CD4-positive, alpha-beta T cell (primary cell): ENCODE data around the gene SAP30L. TPM values are rescaled to one million over a fixed set of nuclear protein-coding genes. Genes with fewer than 3 reads are reported as not detected.
A peak's percentile ranks its signal among the peaks of the same experiment; 100 is the strongest.

Source experiments
- ATAC-seq: fragments of 200-7000 bp; cut with Tn5 transposase; one replicate; pipeline ENCODE4 v1.10.0; 2022; ENCODE audit warnings: mild to moderate bottlenecking; ENCODE audit not compliant: poor library complexity
- CTCF ChIA-PET: fragments of 350-600 bp; sonication (Branson Sonifier 250); formaldehyde crosslinking; loops from one replicate; lab custom pipeline; 2021; ENCODE audit warnings: antibody characterized with exemption, inconsistent platforms; lab: Charles Lee
- POLR2A ChIA-PET: fragments of 350-600 bp; sonication (Branson Sonifier 250); formaldehyde crosslinking; loops from one replicate; lab custom pipeline; 2021; ENCODE audit warnings: antibody characterized with exemption, inconsistent platforms; lab: Charles Lee
- DNase-seq, 14 experiments: peaks; one replicate each; pipeline ENCODE4 v3.0.0-alpha.2; 2013 to 2020; ENCODE audit warnings: mixed read lengths in 2 of 14
- H3K27ac ChIP-seq, 2 donors: one replicate each; pipeline versions ENCODE4 v1.5.1 to v1.7.0; 2013; ENCODE audit warnings: low read length in 2 of 2, low read depth in 1 of 2, mild to moderate bottlenecking in 1 of 2
- H3K27me3 ChIP-seq, 2 experiments: 1 replicate in 1 of 2; 2 replicates in 1 of 2; pipeline versions ENCODE4 v1.6.1 to v1.7.0; 2013; ENCODE audit warnings: low read length in 2 of 2, control low read depth in 1 of 2, mild to moderate bottlenecking in 1 of 2, moderate library complexity in 1 of 2; ENCODE audit not compliant: insufficient read depth in 2 of 2, control insufficient read depth in 1 of 2
- H3K36me3 ChIP-seq: one replicate; pipeline ENCODE4 v1.6.1; 2013; ENCODE audit warnings: low read length, control low read depth; ENCODE audit not compliant: insufficient read depth
- H3K4me1 ChIP-seq: one replicate; pipeline ENCODE4 v1.6.1; 2013; ENCODE audit warnings: low read length, control low read depth; ENCODE audit not compliant: insufficient read depth
- H3K4me3 ChIP-seq: one replicate; pipeline ENCODE4 v1.5.1; 2013; ENCODE audit warnings: mild to moderate bottlenecking, low read length, moderate library complexity
- H3K9me3 ChIP-seq, 2 experiments: 1 replicate in 1 of 2; 2 replicates in 1 of 2; pipeline versions ENCODE4 v1.6.1 to v1.7.0; 2013; ENCODE audit warnings: low read length in 2 of 2, mild to moderate bottlenecking in 2 of 2, control low read depth in 1 of 2, moderate library complexity in 1 of 2; ENCODE audit not compliant: control insufficient read depth in 1 of 2, insufficient read depth in 1 of 2
- H3K27ac Mint-ChIP-seq: one replicate; pipeline ENCODE4 v1.8.0; 2020; ENCODE audit warnings: mixed read lengths
- H3K27me3 Mint-ChIP-seq: one replicate; pipeline ENCODE4 v1.8.0; 2021; ENCODE audit warnings: mixed read lengths
- H3K36me3 Mint-ChIP-seq: one replicate; pipeline ENCODE4 v1.8.0; 2021; ENCODE audit warnings: low read depth, mixed read lengths
- H3K4me1 Mint-ChIP-seq: one replicate; pipeline ENCODE4 v1.8.0; 2021; ENCODE audit warnings: low read depth, mixed read lengths
- H3K4me3 Mint-ChIP-seq: one replicate; pipeline ENCODE4 v1.8.0; 2020; ENCODE audit warnings: mild to moderate bottlenecking, mixed read lengths
- H3K9me3 Mint-ChIP-seq: one replicate; pipeline ENCODE4 v1.8.0; 2020; ENCODE audit warnings: mixed read lengths
- CTCF ChIP-seq: fragments of 200-600 bp; IDR thresholded peaks from one replicate; pipeline ENCODE4 v1.8.0; 2022; ENCODE audit warnings: antibody characterized with exemption, mild to moderate bottlenecking
- intact Hi-C, 2 experiments: fragments of 100-400 bp; cut with DNase I in 1 of 2; cut with micrococcal nuclease in 1 of 2; formaldehyde crosslinking; loops; one replicate each; pipeline versions ENCODE4 v1.15.1 to v1.9.0; 2023 to 2025; cut with DNase I, micrococcal nuclease
- total RNA-seq, 174 experiments: library from RNA in 2 of 174; stranded (reverse) in 2 of 174; gene quantifications; one replicate each; pipeline ENCODE4 v1.2.3 and lab custom pipeline; 2021 to 2026

The SAP30L gene
- total RNA-seq, 2 experiments from 2014 or later = 32.2 to 33.6 TPM

- H3K4me3 Mint-ChIP-seq = no peak overlapping the region
- no peaks in the 10 kb centered on the region for H3K4me1 Mint-ChIP-seq
- no peaks in the 10 kb centered on the region for H3K9me3 ChIP-seq
- H3K36me3 ChIP-seq = peaks cover 39% of the 10 kb centered on the region
- ATAC-seq (no peak), DNase-seq (no peak)
- peaks cover 2% of the 10 kb centered on the region for H3K9me3 Mint-ChIP-seq
- intact Hi-C loops = no loop called here
- H3K27ac ChIP-seq = no peak overlapping the region
- POLR2A ChIA-PET = no interaction called here
- H3K27me3 Mint-ChIP-seq = no peaks in the 10 kb centered on the region
- H3K27ac Mint-ChIP-seq = no peak overlapping the region
- H3K4me3 ChIP-seq = no peak overlapping the region
- no peaks in the 10 kb centered on the region for H3K4me1 ChIP-seq
- CTCF ChIA-PET = no interaction called here
- TF ChIP-seq CTCF = no peak
- peaks cover 54% of the 10 kb centered on the region for H3K36me3 Mint-ChIP-seq
- H3K27me3 ChIP-seq = no peaks in the 10 kb centered on the region
Observed at GRCh38 chr5:154419236-154419635, 26.6 kb upstream of the SAP30L start.

GRCh38 chr5:154421868-154422267, 23.9 kb upstream of the SAP30L start:
- Mint-ChIP-seq H3K27ac (no peak overlapping the region), H3K36me3 (peaks cover 47% of the 10 kb centered on the region), H3K4me1 (no peaks in the 10 kb centered on the region), H3K27me3 (no peaks in the 10 kb centered on the region), H3K9me3 (peaks cover 2% of the 10 kb centered on the region), H3K4me3 (no peak overlapping the region)
- ChIA-PET CTCF (no interaction called here), POLR2A (no interaction called here)
- no peak for TF ChIP-seq CTCF
- H3K27me3 ChIP-seq = no peaks in the 10 kb centered on the region
- H3K36me3 ChIP-seq = peaks cover 30% of the 10 kb centered on the region
- H3K9me3 ChIP-seq = no peaks in the 10 kb centered on the region
- H3K27ac ChIP-seq = no peak overlapping the region
- H3K4me1 ChIP-seq = no peaks in the 10 kb centered on the region
- intact Hi-C loops = no loop called here
- DNase-seq = peak in 3 of 14 experiments; percentile 13 to 26 (median 22)
- no peak for ATAC-seq
- no peak overlapping the region for H3K4me3 ChIP-seq

GRCh38 chr5:154422298-154422697, 23.5 kb upstream of the SAP30L start:
- POLR2A ChIA-PET = no interaction called here

More at GRCh38 chr5:154422298-154422697, 23.5 kb upstream of the SAP30L start:
- no peak overlapping the region for H3K4me3 Mint-ChIP-seq
- CTCF ChIA-PET = no interaction called here
- ATAC-seq (no peak), DNase-seq (no peak)
- peaks cover 26% of the 10 kb centered on the region for H3K36me3 ChIP-seq
- intact Hi-C loops = no loop called here
- H3K9me3 Mint-ChIP-seq = peaks cover 2% of the 10 kb centered on the region
- H3K4me1 Mint-ChIP-seq = no peaks in the 10 kb centered on the region
- no peak overlapping the region for H3K4me3 ChIP-seq
- H3K9me3 ChIP-seq = no peaks in the 10 kb centered on the region
- no peak overlapping the region for H3K27ac ChIP-seq
- H3K36me3 Mint-ChIP-seq = peaks cover 46% of the 10 kb centered on the region
- H3K4me1 ChIP-seq = no peaks in the 10 kb centered on the region
- H3K27ac Mint-ChIP-seq = no peak overlapping the region
- no peaks in the 10 kb centered on the region for H3K27me3 Mint-ChIP-seq
- H3K27me3 ChIP-seq = no peaks in the 10 kb centered on the region
- TF ChIP-seq CTCF = no peak
